Naive B cell (primary cell): Measurements from ENCODE around the gene TEX35. TPM values are rescaled to one million over a fixed set of nuclear protein-coding genes. Genes with fewer than 3 reads are reported as not detected.

Experiments used
- ATAC-seq, 2 donors: fragments of 150-1000 bp; cut with Tn5 transposase; 2 replicates each; pipeline ENCODE4 v1.10.0; 2021; ENCODE audit warnings: low read depth in 2 of 2, mild to moderate bottlenecking in 2 of 2, moderate library complexity in 2 of 2
- DNase-seq: peaks from one replicate; pipeline ENCODE4 v3.0.0; 2022
- H3K27ac Mint-ChIP-seq, 6 donors: one replicate each; pipeline ENCODE4 v1.8.0; 2020 to 2022; ENCODE audit warnings: mild to moderate bottlenecking in 6 of 6, mixed read lengths in 6 of 6, moderate library complexity in 5 of 6, inconsistent platforms in 2 of 6
- H3K27me3 Mint-ChIP-seq, 3 donors: one replicate each; pipeline ENCODE4 v1.8.0; 2021 to 2022; ENCODE audit warnings: mixed read lengths in 3 of 3, mild to moderate bottlenecking in 1 of 3
- H3K36me3 Mint-ChIP-seq, 2 donors: one replicate each; pipeline ENCODE4 v1.8.0; 2020 to 2022; ENCODE audit warnings: mixed read lengths in 2 of 2, inconsistent platforms in 1 of 2, mild to moderate bottlenecking in 1 of 2
- H3K4me1 Mint-ChIP-seq, 3 donors: one replicate each; pipeline ENCODE4 v1.8.0; 2020 to 2022; ENCODE audit warnings: mixed read lengths in 3 of 3, inconsistent platforms in 1 of 3, mild to moderate bottlenecking in 1 of 3, moderate library complexity in 1 of 3
- H3K4me3 Mint-ChIP-seq, 8 donors: one replicate each; pipeline ENCODE4 v1.8.0; 2020 to 2022; ENCODE audit warnings: mild to moderate bottlenecking in 8 of 8, mixed read lengths in 8 of 8, moderate library complexity in 8 of 8, inconsistent platforms in 2 of 8
- H3K9me3 Mint-ChIP-seq, 7 donors: one replicate each; pipeline ENCODE4 v1.8.0; 2020 to 2022; ENCODE audit warnings: mixed read lengths in 7 of 7, mild to moderate bottlenecking in 5 of 7, inconsistent platforms in 2 of 7, moderate library complexity in 1 of 7
- polyA plus RNA-seq, 6 donors: library from polyadenylated mRNA; unstranded; fragments of 300-500 nt; fragmentation: Illumina TruSeq; gene quantifications; one replicate each; pipeline ENCODE4 v1.2.3, GENCODE V29; 2021; ENCODE audit warnings: low read depth in 6 of 6

The TEX35 gene
- polyA plus RNA-seq = under 1 TPM; 0.14 to 0.67 (median 0.17) TPM

DNA sequence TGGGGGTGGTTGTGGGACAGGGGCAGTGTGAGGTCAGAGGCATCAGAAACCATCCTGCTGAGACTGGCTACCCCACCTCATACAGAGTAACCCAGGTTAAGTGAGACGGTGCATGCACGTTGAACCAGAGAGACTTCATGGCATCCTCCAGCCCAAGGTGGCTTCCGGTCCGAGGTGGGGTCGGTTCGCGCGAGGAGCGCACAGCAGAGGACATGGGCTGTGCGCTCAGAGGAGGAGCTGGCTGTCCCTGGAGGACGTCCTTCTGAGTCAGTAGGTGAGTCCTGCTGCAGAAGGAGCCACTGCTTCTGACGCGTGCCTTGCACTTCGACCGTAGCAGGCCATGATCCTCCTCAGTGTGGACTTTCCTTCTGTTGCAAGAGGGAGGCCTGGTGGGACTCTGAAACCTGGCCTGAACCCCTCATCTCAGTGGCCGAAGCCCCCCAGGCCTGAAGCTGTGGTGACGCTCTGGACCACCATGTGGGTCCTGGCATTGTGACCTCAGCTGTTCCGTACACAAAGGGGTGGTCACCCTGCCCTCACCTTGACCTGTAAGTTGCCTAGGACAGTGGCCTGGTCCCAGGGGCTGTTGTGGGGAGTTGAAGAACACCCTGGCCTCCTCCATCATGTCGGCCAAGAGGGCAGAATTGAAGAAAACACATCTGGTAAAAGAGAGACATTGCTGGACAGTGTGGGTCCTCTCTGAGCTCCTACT, at the start of gene TEX35:
Gene TEX35 (plus strand): TSS at position 544 of the 712 bp plus-strand sequence. CDS start 80 bp downstream, at position 624.
- DNase-seq (no peak), ATAC-seq (no peak)
- H3K9me3 Mint-ChIP-seq = no peaks in the 10 kb centered on the region
- H3K4me1 Mint-ChIP-seq = peaks cover 0 to 3% (median 0%) of the 10 kb centered on the region in 3 donors
- peaks cover 0 to 11% (median 0%) of the 10 kb centered on the region in 3 donors for H3K27me3 Mint-ChIP-seq
- H3K27ac Mint-ChIP-seq = no peak within 1 kb of the TSS
- no peaks in the 10 kb centered on the region for H3K36me3 Mint-ChIP-seq
- peak within 1 kb of the TSS in 1 of 8 donors; percentile 20 for H3K4me3 Mint-ChIP-seq

DNA sequence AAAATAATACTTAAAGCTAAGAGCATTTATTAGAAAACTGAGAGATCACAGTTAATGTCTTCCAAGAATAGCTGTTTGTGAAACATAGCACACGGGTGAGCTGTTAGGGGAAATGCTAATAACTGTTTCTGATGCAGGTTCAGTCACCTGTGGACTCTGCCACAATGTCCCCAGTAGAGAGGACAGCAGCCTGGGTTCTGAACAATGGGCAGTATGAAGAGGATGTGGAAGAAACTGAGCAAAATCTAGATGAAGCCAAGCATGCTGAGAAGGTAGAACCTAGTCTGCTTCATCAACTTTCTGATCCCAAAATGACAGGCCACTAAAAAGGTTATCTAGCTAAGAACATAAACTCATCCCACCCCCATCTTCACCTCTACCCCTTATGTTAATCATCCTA, 48.8 kb upstream of the TEX35 start:
- no peak for DNase-seq
- H3K27me3 Mint-ChIP-seq = no peaks in the 10 kb centered on the region
- no peak overlapping the region for H3K27ac Mint-ChIP-seq
- no peaks in the 10 kb centered on the region for H3K36me3 Mint-ChIP-seq
- H3K9me3 Mint-ChIP-seq = no peaks in the 10 kb centered on the region
- no peak overlapping the region for H3K4me3 Mint-ChIP-seq
- H3K4me1 Mint-ChIP-seq = no peaks in the 10 kb centered on the region
- ATAC-seq = no peak

DNA sequence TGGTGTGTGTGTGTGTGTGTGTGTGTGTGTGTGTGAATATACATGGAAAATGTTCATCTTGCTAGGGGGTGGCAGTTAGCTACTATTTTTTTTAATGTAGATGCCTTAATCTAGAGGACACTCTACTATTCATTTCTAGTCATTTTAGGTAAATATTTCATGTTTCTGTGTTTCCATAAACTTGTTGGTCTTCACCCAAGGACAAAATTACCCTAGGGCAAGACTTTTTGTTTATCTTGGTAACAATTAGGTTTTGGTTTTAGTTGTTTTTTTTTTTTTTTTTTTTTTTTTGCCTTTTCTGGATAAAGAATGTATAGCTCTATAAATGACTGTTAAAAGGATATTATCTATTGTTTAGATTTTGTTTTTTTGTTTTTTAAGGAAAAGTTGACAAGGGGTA, 48.3 kb upstream of the TEX35 start:
- Mint-ChIP-seq H3K9me3 (no peaks in the 10 kb centered on the region), H3K36me3 (no peaks in the 10 kb centered on the region), H3K4me1 (no peaks in the 10 kb centered on the region), H3K27ac (no peak overlapping the region), H3K4me3 (no peak overlapping the region), H3K27me3 (no peaks in the 10 kb centered on the region)
- no peak for DNase-seq
- ATAC-seq = no peak

DNA sequence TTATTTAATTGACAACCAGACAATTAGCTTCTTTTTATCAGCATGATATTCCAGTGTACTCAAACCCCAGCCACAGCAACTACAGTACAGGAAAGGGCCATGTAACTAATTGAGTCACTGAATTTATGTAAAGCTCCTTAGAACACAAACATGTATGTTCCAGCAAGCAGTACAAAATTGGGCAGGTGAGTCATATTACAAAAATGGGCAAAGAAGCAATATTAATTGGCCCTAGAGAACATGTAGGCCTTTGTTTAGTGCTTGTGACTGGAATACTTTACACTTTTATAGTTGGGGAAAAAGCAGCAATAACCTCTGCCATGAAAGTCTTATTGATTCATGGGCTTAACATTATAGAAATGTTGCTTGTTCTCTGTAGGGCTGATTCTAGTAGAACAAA, 47.9 kb upstream of the TEX35 start:
- Mint-ChIP-seq H3K27ac (no peak overlapping the region), H3K27me3 (no peaks in the 10 kb centered on the region), H3K36me3 (no peaks in the 10 kb centered on the region), H3K4me3 (no peak overlapping the region), H3K4me1 (no peaks in the 10 kb centered on the region), H3K9me3 (no peaks in the 10 kb centered on the region)
- ATAC-seq (no peak), DNase-seq (no peak)

DNA sequence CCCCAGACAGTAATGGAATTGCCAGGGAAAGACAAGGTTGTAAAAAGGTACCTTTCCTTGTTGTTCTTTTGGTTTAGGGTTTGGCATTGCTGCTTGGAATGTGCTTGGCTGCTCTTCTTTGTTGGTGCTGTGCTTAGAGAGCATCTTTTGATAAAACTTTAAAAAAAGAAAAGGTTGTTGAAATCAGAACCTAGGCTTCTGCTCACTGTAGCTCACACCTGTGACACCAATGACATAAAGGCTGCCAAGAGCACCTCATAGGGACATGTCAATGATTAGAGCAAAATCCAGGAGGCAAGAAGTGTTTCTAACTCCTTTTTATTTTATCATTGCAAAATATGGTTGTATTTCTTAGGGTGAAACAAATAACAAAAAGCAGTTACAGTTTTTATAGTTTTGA, 45.1 kb upstream of the TEX35 start:
- H3K9me3 Mint-ChIP-seq = no peaks in the 10 kb centered on the region
- no peak overlapping the region for H3K4me3 Mint-ChIP-seq
- H3K4me1 Mint-ChIP-seq = no peaks in the 10 kb centered on the region
- DNase-seq (no peak), ATAC-seq (no peak)
- H3K36me3 Mint-ChIP-seq = no peaks in the 10 kb centered on the region
- H3K27me3 Mint-ChIP-seq = no peaks in the 10 kb centered on the region
- H3K27ac Mint-ChIP-seq = no peak overlapping the region

DNA sequence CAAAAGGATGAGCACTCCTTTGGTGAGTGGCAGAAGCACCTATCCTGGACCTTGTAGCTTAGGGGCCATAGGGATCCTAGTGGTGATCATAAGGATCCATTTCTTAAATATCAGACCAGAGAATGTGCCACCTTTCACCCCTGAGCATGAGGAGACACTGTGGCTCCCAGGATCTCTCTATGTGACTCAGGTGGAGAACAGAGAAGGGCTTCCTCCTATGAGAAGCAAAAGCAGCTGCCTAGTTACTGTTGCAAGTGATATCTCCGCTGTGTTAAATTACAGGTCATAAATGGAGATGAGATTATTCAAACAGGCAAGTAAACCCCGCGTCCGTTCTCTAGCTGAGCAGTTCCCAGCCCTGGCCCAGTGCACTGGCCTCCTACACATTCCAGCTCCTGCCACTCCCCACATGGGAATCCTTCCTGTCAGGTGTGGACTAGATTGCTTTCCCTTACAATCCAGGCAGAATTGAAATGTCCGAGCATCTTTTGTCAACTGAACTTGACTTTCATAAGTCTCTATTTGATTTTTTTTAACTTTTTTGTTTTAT, 42.4 kb upstream of the TEX35 start:
- ATAC-seq = no peak
- no peaks in the 10 kb centered on the region for H3K36me3 Mint-ChIP-seq
- no peaks in the 10 kb centered on the region for H3K4me1 Mint-ChIP-seq
- no peak for DNase-seq
- no peak overlapping the region for H3K4me3 Mint-ChIP-seq
- H3K27me3 Mint-ChIP-seq = no peaks in the 10 kb centered on the region
- no peaks in the 10 kb centered on the region for H3K9me3 Mint-ChIP-seq
- H3K27ac Mint-ChIP-seq = peak overlapping the region in 1 of 6 donors; percentile 27

DNA sequence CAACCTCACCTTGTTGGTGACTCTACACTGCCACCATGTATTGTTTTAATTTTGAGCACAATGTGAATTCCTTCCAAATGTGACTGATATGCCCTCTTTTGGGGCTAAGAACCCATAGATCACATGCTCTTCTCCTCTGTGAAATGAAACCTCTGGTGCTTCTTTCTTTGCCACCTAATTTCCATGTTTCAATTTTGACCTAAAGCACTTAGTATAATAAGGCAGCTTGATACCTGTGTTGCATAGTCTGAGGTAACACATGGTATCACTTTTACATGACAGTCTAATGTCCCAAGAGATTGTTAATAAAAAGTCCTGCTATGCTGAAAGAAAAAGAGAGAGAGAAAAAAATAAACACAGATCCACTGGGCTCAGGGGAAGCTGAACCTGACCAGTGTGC, 40.4 kb upstream of the TEX35 start:
- no peaks in the 10 kb centered on the region for H3K27me3 Mint-ChIP-seq
- DNase-seq = no peak
- no peak for ATAC-seq

DNA sequence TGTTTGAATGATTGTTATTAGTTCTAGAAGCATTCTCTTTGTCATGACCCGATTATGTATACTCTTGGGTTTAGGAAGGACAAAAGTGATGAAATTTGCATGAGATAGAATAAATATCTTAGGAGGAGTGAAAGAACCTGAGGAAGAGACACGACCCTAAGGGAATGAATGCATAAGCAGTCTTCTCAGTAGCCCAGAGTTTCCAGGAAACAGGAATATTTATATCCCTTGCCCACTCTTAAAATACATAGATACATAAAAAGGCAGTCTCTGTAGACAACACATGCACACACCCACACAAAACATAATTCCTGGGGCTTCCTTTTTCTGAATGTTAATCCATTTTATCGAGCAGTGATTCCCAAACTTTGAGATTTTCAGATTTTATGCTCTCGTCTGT, 35.5 kb upstream of the TEX35 start:
- Mint-ChIP-seq H3K36me3 (no peaks in the 10 kb centered on the region), H3K4me3 (no peak overlapping the region), H3K27ac (no peak overlapping the region), H3K4me1 (no peaks in the 10 kb centered on the region), H3K27me3 (no peaks in the 10 kb centered on the region), H3K9me3 (no peaks in the 10 kb centered on the region)
- DNase-seq = no peak
- ATAC-seq = no peak

More for the DNA sequence above, 40.4 kb upstream of the TEX35 start:
- Mint-ChIP-seq H3K36me3 (no peaks in the 10 kb centered on the region), H3K9me3 (no peaks in the 10 kb centered on the region), H3K4me3 (no peak overlapping the region), H3K27ac (no peak overlapping the region), H3K4me1 (no peaks in the 10 kb centered on the region)

DNA sequence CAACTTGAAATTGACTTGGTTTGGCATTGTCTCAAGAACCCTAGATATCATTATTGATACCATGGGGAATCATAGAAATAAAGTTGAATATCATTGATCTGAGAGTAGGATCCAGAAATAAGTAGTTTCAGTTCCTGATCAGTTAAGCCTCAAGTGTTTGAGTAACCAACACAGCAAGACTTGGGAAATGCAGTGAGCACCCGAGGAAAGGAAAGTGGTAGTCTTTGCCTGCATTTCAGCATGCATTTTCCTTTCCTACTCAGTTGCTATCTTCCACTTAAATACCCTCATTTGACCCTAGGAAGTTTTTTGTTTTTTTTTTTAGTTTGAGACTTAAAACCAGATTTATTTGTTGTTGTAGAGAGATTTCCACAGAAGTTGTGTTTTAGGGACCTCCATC, 35.1 kb upstream of the TEX35 start:
- DNase-seq = no peak

DNA sequence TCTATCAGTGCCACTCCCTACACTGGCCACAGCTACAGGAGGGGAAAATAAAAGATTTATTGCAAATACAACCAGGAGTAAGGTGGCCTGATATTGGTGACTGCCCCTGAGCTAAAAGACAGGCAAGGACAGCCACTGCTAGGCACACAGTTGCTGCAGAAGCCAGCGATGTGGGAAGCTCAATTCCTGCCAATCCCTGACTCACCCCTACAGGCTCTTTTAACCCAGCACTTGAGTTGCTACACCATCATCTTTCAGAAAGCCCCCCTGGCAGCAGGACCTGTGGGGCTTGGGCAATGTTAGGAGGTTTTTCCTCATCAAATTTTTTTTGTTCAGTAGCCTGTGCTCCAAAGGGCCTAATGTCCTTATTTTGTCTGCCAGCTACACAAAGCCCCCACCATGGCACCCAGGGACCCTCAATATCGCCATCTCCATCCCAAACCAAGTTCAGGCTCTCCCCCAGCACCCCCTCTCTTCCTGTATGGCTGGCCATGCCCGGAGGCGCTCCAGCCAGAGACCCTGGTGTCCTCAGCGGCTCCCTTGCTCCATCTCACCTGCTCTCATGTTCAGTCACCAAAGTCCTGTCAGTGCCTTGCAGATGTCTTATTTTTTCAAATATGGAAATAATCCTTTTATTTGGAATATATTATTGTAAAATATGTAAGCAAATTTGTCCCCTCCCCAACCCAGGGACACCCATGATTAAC, 29.5 kb upstream of the TEX35 start:
- peak overlapping the region in 1 of 8 donors; percentile 33 for H3K4me3 Mint-ChIP-seq
- DNase-seq = no peak
- no peaks in the 10 kb centered on the region for H3K36me3 Mint-ChIP-seq
- H3K9me3 Mint-ChIP-seq = no peaks in the 10 kb centered on the region
- ATAC-seq = no peak
- peak overlapping the region in 4 of 6 donors; percentile 43 to 97 (median 58) for H3K27ac Mint-ChIP-seq
- H3K27me3 Mint-ChIP-seq = no peaks in the 10 kb centered on the region
- H3K4me1 Mint-ChIP-seq = peaks cover 32 to 44% (median 34%) of the 10 kb centered on the region in 3 donors

More for the DNA sequence above, 35.1 kb upstream of the TEX35 start:
- no peak for ATAC-seq
- no peak overlapping the region for H3K4me3 Mint-ChIP-seq
- no peaks in the 10 kb centered on the region for H3K4me1 Mint-ChIP-seq
- H3K9me3 Mint-ChIP-seq = no peaks in the 10 kb centered on the region
- no peaks in the 10 kb centered on the region for H3K27me3 Mint-ChIP-seq
- no peak overlapping the region for H3K27ac Mint-ChIP-seq
- no peaks in the 10 kb centered on the region for H3K36me3 Mint-ChIP-seq

DNA sequence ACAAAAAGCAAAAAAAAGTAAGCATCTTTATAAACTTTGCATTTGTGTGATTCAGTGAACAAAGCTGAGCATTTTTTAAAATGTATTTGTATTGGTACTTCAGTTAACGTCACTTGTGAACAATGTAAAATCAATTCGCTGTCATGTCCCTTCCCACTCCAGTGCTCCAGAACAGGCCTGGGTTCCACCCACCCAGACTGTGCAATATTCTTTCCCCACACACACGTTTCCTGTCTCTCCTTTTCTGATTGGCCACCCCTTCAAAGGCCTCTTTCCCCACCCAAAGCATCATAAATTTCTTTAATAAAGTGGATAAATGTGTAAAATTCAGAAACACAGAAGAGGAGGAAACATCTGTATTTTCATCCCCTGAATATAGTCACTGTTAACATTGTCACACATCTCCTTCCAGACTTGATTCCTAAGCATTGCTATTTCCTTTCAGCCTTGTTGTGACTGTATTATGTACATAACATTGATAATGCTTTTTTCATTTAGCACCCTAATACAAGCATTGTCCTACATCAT, 28.1 kb upstream of the TEX35 start:
- Mint-ChIP-seq H3K4me3 (peak overlapping the region; percentile 12 to 81 (median 70)), H3K9me3 (no peaks in the 10 kb centered on the region), H3K4me1 (peaks cover 32 to 46% (median 34%) of the 10 kb centered on the region in 3 donors), H3K36me3 (no peaks in the 10 kb centered on the region), H3K27me3 (no peaks in the 10 kb centered on the region), H3K27ac (peak overlapping the region in 5 of 6 donors; percentile 1 to 97 (median 90))
- ATAC-seq (peak in 1 of 2 donors; percentile 20), DNase-seq (peak; percentile 9)

DNA sequence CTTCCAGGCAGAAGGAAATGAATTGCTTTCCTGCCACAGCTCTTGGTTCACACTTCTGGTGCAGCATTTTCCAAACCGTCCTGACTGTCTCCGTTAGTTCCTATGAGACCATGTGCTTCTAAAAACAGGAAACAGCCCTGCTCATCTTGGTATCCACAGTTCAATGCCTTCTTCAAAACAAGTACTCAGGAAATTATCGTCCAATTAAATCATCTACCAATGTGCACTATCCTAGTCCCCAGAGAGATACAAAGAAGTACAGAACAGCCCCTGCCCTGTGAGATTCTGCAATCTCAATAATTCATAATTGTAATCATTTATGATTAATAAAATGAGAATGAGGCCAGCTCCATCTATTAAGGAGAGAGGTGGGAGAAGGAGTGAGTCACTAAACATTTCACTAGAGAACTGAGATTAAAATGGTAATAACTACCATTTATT, 27.3 kb upstream of the TEX35 start:
- peaks cover 32 to 46% (median 34%) of the 10 kb centered on the region in 3 donors for H3K4me1 Mint-ChIP-seq
- no peaks in the 10 kb centered on the region for H3K9me3 Mint-ChIP-seq
- peak overlapping the region; percentile 41 to 97 (median 82) for H3K27ac Mint-ChIP-seq
- H3K36me3 Mint-ChIP-seq = no peaks in the 10 kb centered on the region
- peak; percentile 27 for DNase-seq
- peak; percentile 58 to 62 for ATAC-seq
- no peaks in the 10 kb centered on the region for H3K27me3 Mint-ChIP-seq
- peak overlapping the region; percentile 58 to 83 (median 74) for H3K4me3 Mint-ChIP-seq

DNA sequence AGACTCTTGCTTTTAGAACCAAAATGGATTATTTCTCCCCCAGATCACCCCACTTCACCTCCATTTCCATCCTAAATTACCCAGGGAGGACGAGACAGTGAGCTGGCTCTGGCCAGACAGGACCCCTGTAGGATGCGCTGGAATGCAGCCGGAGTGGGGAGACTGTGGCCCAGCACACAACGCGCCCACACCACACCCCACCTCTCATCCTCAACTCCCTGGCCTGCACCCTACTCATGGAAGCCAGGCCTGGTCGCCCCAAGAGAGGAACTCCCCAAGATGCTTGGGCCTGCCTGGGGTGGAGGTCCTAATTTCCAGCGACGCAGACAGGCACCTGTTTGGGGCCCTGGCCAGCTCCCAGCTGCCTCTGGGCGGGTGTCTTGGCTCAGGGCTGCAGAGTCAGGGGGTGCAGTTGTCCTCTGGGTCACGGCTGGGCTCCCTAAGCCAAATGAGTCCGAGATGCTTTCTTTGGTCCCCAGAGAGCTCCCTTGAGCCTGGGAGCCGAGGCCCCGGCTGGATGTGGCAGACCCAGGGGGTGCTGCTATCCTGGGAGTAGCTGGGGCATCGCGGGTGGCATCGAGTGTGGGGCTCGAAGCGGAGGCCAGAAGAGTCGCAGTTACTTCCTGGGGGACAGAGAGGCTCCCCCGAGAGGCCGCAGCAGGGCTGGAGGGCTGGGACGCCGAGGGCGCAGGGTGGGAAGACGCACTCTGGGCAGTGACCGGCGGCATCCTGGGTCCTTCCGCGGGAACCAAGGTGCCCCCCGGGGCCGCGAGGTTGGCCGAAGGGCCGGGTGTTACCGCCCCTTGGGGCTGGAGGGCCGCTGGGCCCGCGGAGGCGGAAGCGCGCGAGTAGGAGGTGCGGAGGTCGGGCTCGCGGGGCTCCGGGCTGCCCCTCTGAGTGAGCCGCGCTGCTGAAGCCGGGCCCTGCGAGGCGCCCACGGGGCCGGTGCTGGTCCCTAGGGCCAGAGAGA, 26.5 kb upstream of the TEX35 start:
- no peaks in the 10 kb centered on the region for H3K36me3 Mint-ChIP-seq
- ATAC-seq = peak; percentile 58 to 67

More for the DNA sequence above, 26.5 kb upstream of the TEX35 start:
- Mint-ChIP-seq H3K27me3 (no peaks in the 10 kb centered on the region), H3K27ac (peak overlapping the region in 5 of 6 donors; percentile 41 to 97 (median 83)), H3K9me3 (no peaks in the 10 kb centered on the region), H3K4me3 (peak overlapping the region; percentile 58 to 84 (median 76)), H3K4me1 (peaks cover 32 to 46% (median 35%) of the 10 kb centered on the region in 3 donors)
- DNase-seq = peak; percentile 51
